Mesendoderm (in vitro differentiated cells): ENCODE measurements around the gene IL12RB1.

Experiments
- DNase-seq: peaks from one replicate; pipeline ENCODE4 v3.0.0; 2013
- H2AK5ac ChIP-seq: 2 replicates; pipeline ENCODE4 v1.6.1; 2013; ENCODE audit warnings: low read length, inconsistent platforms
- H2BK120ac ChIP-seq: 2 replicates; pipeline ENCODE4 v1.6.1; 2013; ENCODE audit warnings: low read depth, mild to moderate bottlenecking, low read length, moderate library complexity, mixed read lengths
- H2BK15ac ChIP-seq: replicated peaks from 2 replicates; pipeline ENCODE4 v1.6.1; 2013; ENCODE audit warnings: low read depth, mild to moderate bottlenecking, moderate library complexity
- H2BK5ac ChIP-seq: 2 replicates; pipeline ENCODE4 v1.6.1; 2013; ENCODE audit warnings: low read length, inconsistent platforms
- H3K18ac ChIP-seq: 2 replicates; pipeline ENCODE4 v1.6.1; 2013; ENCODE audit warnings: mild to moderate bottlenecking, low read length, mixed read lengths
- H3K23ac ChIP-seq: one replicate; pipeline ENCODE4 v1.6.1; 2013; ENCODE audit warnings: low read length
- H3K27ac ChIP-seq: 2 replicates; pipeline ENCODE4 v1.5.1; 2013; ENCODE audit warnings: low read depth, mild to moderate bottlenecking, inconsistent platforms, low read length, moderate library complexity
- H3K27me3 ChIP-seq: 2 replicates; pipeline ENCODE4 v1.6.1; 2013; ENCODE audit warnings: low read length, control low read depth, mild to moderate bottlenecking, inconsistent platforms; ENCODE audit not compliant: insufficient read depth, poor library complexity
- H3K36me3 ChIP-seq: 2 replicates; pipeline ENCODE4 v1.6.1; 2013; ENCODE audit warnings: low read length, inconsistent platforms; ENCODE audit not compliant: control insufficient read depth, insufficient read depth
- H3K4ac ChIP-seq: one replicate; pipeline ENCODE4 v1.6.1; 2013; ENCODE audit warnings: low read depth, mild to moderate bottlenecking, low read length, moderate library complexity
- H3K4me1 ChIP-seq: 2 replicates; pipeline ENCODE4 v1.6.1; 2013; ENCODE audit warnings: low read depth, low read length, inconsistent platforms; ENCODE audit not compliant: control insufficient read depth
- H3K4me2 ChIP-seq: 2 replicates; pipeline ENCODE4 v1.6.1; 2013; ENCODE audit warnings: low read length
- H3K4me3 ChIP-seq: 2 replicates; pipeline ENCODE4 v1.5.1; 2013; ENCODE audit warnings: mild to moderate bottlenecking, low read length
- H3K56ac ChIP-seq: one replicate; pipeline ENCODE4 v1.6.1; 2013; ENCODE audit warnings: low read length
- H3K79me1 ChIP-seq: 2 replicates; pipeline ENCODE4 v1.6.1; 2013; ENCODE audit warnings: low read length, inconsistent platforms
- H3K79me2 ChIP-seq: 2 replicates; pipeline ENCODE4 v1.6.1; 2013; ENCODE audit warnings: mild to moderate bottlenecking, low read length; ENCODE audit not compliant: control insufficient read depth, insufficient read depth
- H3K9ac ChIP-seq: 2 replicates; pipeline ENCODE4 v1.6.1; 2013; ENCODE audit warnings: low read length, inconsistent platforms
- H4K5ac ChIP-seq: one replicate; pipeline ENCODE4 v1.6.1; 2013; ENCODE audit warnings: low read length
- H4K8ac ChIP-seq: one replicate; pipeline ENCODE4 v1.6.1; 2013; ENCODE audit warnings: low read depth, mild to moderate bottlenecking, control low read depth, low read length, moderate library complexity
- WGBS: extraction: QIAGEN DNeasy Blood & Tissue Kit; methylation state at CpG from one replicate; pipeline ENCODE4 v1.1.7; 2013; ENCODE audit warnings: low lambda C conversion rate, missing lambda C conversion rate; ENCODE audit not compliant: insufficient coverage; ENCODE audit errors: extremely low coverage; 5-methylcytosine and 5-hydroxymethylcytosine counted together

Gene IL12RB1

GRCh38 chr19:18120127-18120526, 33.4 kb upstream of the IL12RB1 start:
- no CpG with 5 or more reads among the region's 1 CpG for WGBS
- no peak overlapping the region for H3K4me2 ChIP-seq
- H2BK15ac ChIP-seq, result no peak overlapping the region
- no peak overlapping the region for H3K18ac ChIP-seq
- no peak overlapping the region for H4K5ac ChIP-seq
- no peak overlapping the region for H4K8ac ChIP-seq
- no peak overlapping the region for H3K9ac ChIP-seq
- no peaks in the 10 kb centered on the region for H3K79me2 ChIP-seq
- no peak overlapping the region for H3K4me3 ChIP-seq
- DNase-seq, result no peak
- H3K27me3 ChIP-seq, result no peaks in the 10 kb centered on the region
- no peaks in the 10 kb centered on the region for H3K4me1 ChIP-seq
- no peak overlapping the region for H2BK5ac ChIP-seq
- H2BK120ac ChIP-seq, result no peak overlapping the region
- no peak overlapping the region for H3K56ac ChIP-seq
- H3K23ac ChIP-seq, result no peak overlapping the region
- H3K36me3 ChIP-seq, result no peaks in the 10 kb centered on the region
- H3K27ac ChIP-seq, result no peak overlapping the region
- no peak overlapping the region for H3K4ac ChIP-seq
- no peak overlapping the region for H2AK5ac ChIP-seq
- H3K79me1 ChIP-seq, result peaks cover 2% of the 10 kb centered on the region

GRCh38 chr19:18119717-18120105, 33.0 kb upstream of the IL12RB1 start:
- H3K27me3 ChIP-seq, result no peaks in the 10 kb centered on the region
- no CpG with 5 or more reads among the region's 14 CpGs for WGBS
- H3K79me2 ChIP-seq, result no peaks in the 10 kb centered on the region
- H3K27ac ChIP-seq, result no peak overlapping the region
- H3K9ac ChIP-seq, result no peak overlapping the region
- no peak overlapping the region for H4K8ac ChIP-seq
- no peak for DNase-seq
- peak overlapping the region; percentile 15 for H3K56ac ChIP-seq
- no peak overlapping the region for H3K4me2 ChIP-seq
- no peak overlapping the region for H2BK5ac ChIP-seq
- H3K4me3 ChIP-seq, result no peak overlapping the region
- no peak overlapping the region for H3K18ac ChIP-seq
- no peak overlapping the region for H4K5ac ChIP-seq
- peaks cover 2% of the 10 kb centered on the region for H3K79me1 ChIP-seq
- H3K36me3 ChIP-seq, result no peaks in the 10 kb centered on the region
- H3K23ac ChIP-seq, result no peak overlapping the region
- no peaks in the 10 kb centered on the region for H3K4me1 ChIP-seq
- no peak overlapping the region for H2BK15ac ChIP-seq
- H3K4ac ChIP-seq, result no peak overlapping the region
- H2AK5ac ChIP-seq, result no peak overlapping the region
- H2BK120ac ChIP-seq, result no peak overlapping the region

GRCh38 chr19:18119013-18119716, 32.4 kb upstream of the IL12RB1 start:
- Histone ChIP-seq H3K79me1 (peaks cover 2% of the 10 kb centered on the region), H3K23ac (peak overlapping the region; percentile 24), H2BK15ac (no peak overlapping the region), H3K36me3 (no peaks in the 10 kb centered on the region), H3K79me2 (no peaks in the 10 kb centered on the region), H2AK5ac (no peak overlapping the region), H4K5ac (no peak overlapping the region), H3K18ac (no peak overlapping the region), H3K27me3 (no peaks in the 10 kb centered on the region), H2BK120ac (no peak overlapping the region), H3K56ac (peak overlapping the region; percentile 15), H4K8ac (no peak overlapping the region), H3K9ac (no peak overlapping the region), H2BK5ac (no peak overlapping the region), H3K4me1 (no peaks in the 10 kb centered on the region), H3K27ac (no peak overlapping the region), H3K4ac (no peak overlapping the region), H3K4me2 (no peak overlapping the region), H3K4me3 (no peak overlapping the region)
- no peak for DNase-seq
- WGBS, result no CpG with 5 or more reads among the region's 13 CpGs

- H3K4me2 ChIP-seq, result peak overlapping the region; percentile 94
- no CpG with 5 or more reads among the region's 14 CpGs for WGBS
- H3K4me1 ChIP-seq, result no peaks in the 10 kb centered on the region
- no peaks in the 10 kb centered on the region for H3K27me3 ChIP-seq
- H3K56ac ChIP-seq, result peak overlapping the region; percentile 96
- H3K4me3 ChIP-seq, result peak overlapping the region; percentile 59
- H2AK5ac ChIP-seq, result no peak overlapping the region
- H3K27ac ChIP-seq, result no peak overlapping the region
- peak overlapping the region; percentile 91 for H3K9ac ChIP-seq
- peaks cover 2% of the 10 kb centered on the region for H3K79me1 ChIP-seq
- H3K36me3 ChIP-seq, result no peaks in the 10 kb centered on the region
- DNase-seq, result no peak
- H2BK120ac ChIP-seq, result no peak overlapping the region
- no peak overlapping the region for H4K5ac ChIP-seq
- no peaks in the 10 kb centered on the region for H3K79me2 ChIP-seq
- no peak overlapping the region for H2BK5ac ChIP-seq
- peak overlapping the region; percentile 80 for H3K23ac ChIP-seq
- H3K18ac ChIP-seq, result no peak overlapping the region
- H2BK15ac ChIP-seq, result no peak overlapping the region
- no peak overlapping the region for H4K8ac ChIP-seq
- H3K4ac ChIP-seq, result no peak overlapping the region
These were observed 31.8 kb upstream of the IL12RB1 start for GRCh38 chr19:18118420-18119012.

GRCh38 chr19:18117692-18118378, 31.1 kb upstream of the IL12RB1 start:
- Histone ChIP-seq H3K27me3 (no peaks in the 10 kb centered on the region), H2BK5ac (no peak overlapping the region), H3K9ac (peak overlapping the region; percentile 91), H2BK15ac (no peak overlapping the region), H3K56ac (peak overlapping the region; percentile 96), H3K18ac (peak overlapping the region; percentile 91), H3K36me3 (no peaks in the 10 kb centered on the region), H3K23ac (peak overlapping the region; percentile 80), H3K4ac (no peak overlapping the region), H2AK5ac (no peak overlapping the region), H2BK120ac (no peak overlapping the region), H3K79me2 (no peaks in the 10 kb centered on the region), H3K27ac (no peak overlapping the region), H4K5ac (no peak overlapping the region), H4K8ac (no peak overlapping the region), H3K4me3 (peak overlapping the region; percentile 59), H3K79me1 (peaks cover 2% of the 10 kb centered on the region), H3K4me1 (no peaks in the 10 kb centered on the region), H3K4me2 (peak overlapping the region; percentile 94)
- DNase-seq, result peak; percentile 91
- WGBS, result no CpG with 5 or more reads among the region's 86 CpGs
